ENCODE measurements around the gene PSENEN.
A peak's percentile ranks its signal among the peaks of the same experiment; 100 is the strongest.
"Not testable (repeated sequence)": the region's sequence is repeated elsewhere in the genome, so short reads cannot be mapped to it uniquely, and the experiment has no call there.

The PSENEN gene

GRCh38 chr19:35792888-35793287, 47.4 kb downstream of the PSENEN start:
- H3K9me3 Mint-ChIP-seq = no peaks in the 10 kb centered on the region
- no peak overlapping the region for H3K4me3 Mint-ChIP-seq
- DNase-seq (no peak), ATAC-seq (replicated peaks) (no peak)
- H3K27me3 Mint-ChIP-seq = peaks cover 28 to 44% of the 10 kb centered on the region in 2 donors
- no peak overlapping the region for H3K27ac Mint-ChIP-seq
- H3K4me1 Mint-ChIP-seq = peaks cover 8 to 11% of the 10 kb centered on the region in 2 donors
- no peaks in the 10 kb centered on the region for H3K36me3 Mint-ChIP-seq

GRCh38 chr19:35793381-35794165, 48.1 kb downstream of the PSENEN start:
- H3K4me1 Mint-ChIP-seq = peaks cover 7 to 11% of the 10 kb centered on the region in 2 donors
- H3K4me3 Mint-ChIP-seq = no peak overlapping the region
- no peaks in the 10 kb centered on the region for H3K36me3 Mint-ChIP-seq
- H3K27me3 Mint-ChIP-seq = peaks cover 32 to 50% of the 10 kb centered on the region in 2 donors
- peak overlapping the region; percentile 52 for H3K27ac Mint-ChIP-seq
- peak in 1 of 2 donors; percentile 46 for ATAC-seq (replicated peaks)
- no peak for DNase-seq
- no peaks in the 10 kb centered on the region for H3K9me3 Mint-ChIP-seq

- H3K4me3 Mint-ChIP-seq; H3K27ac Mint-ChIP-seq; DNase-seq; H3K36me3 Mint-ChIP-seq; H3K9me3 Mint-ChIP-seq; ATAC-seq (replicated peaks): not testable (repeated sequence)
- H3K4me1 Mint-ChIP-seq = peaks cover 6 to 11% of the 10 kb centered on the region in 2 donors
- peaks cover 36 to 55% of the 10 kb centered on the region in 2 donors for H3K27me3 Mint-ChIP-seq
These were observed 50.1 kb downstream of the PSENEN start for GRCh38 chr19:35795564-35795963.
